ENCODE measurements around the gene ATP6V0D1. TPM values are rescaled to one million over a fixed set of nuclear protein-coding genes. Genes with fewer than 3 reads are reported as not detected.

Gene ATP6V0D1
- total and polyA plus RNA-seq, 10 donors, result 37.3 to 133 (median 105) TPM

GRCh38 chr16:67525176-67525860 lies 44.4 kb upstream of the ATP6V0D1 start:
- no peak for TF ChIP-seq CTCF (IDR thresholded peaks at IDR 0.05 in 8 of 11, conservative IDR thresholded peaks at IDR 0.05 in 3 of 11)
- TF ChIP-seq POLR2AphosphoS5 (IDR thresholded peaks at IDR 0.05), result no peak
- no peak for TF ChIP-seq POLR2A (IDR thresholded peaks at IDR 0.05)
- Histone ChIP-seq H3K4me3 (no peak overlapping the region), H3K27me3 (replicated peaks in 1 of 7) (peaks cover 0 to 11% (median 0%) of the 10 kb centered on the region in 7 donors), H3K9me3 (no peaks in the 10 kb centered on the region), H3K36me3 (no peaks in the 10 kb centered on the region), H3K4me1 (peaks cover 4 to 69% (median 35%) of the 10 kb centered on the region in 6 donors), H3K27ac (no peak overlapping the region)
- intact Hi-C loops (cut with DNase I; ENCODE audit: low total_unique reads), result loop anchor here (10.0 kb wide), 1 partner anchor 279 kb away; the partner anchor contains the start of genes RANBP10 and TSNAXIP1
- no peak for DNase-seq
- WGBS, 5 donors, result 65 to 78% (median 77%) methylated on average over 10 to 11 of the region's 11 CpGs

- 0 to 1% (median 0%) methylated on average over 19 to 25 of the region's 25 CpGs for WGBS, 5 donors
- no peaks in the 10 kb centered on the region for H3K36me3 ChIP-seq
- TF ChIP-seq POLR2A (IDR thresholded peaks at IDR 0.05) (no peak), POLR2AphosphoS5 (IDR thresholded peaks at IDR 0.05) (peak; percentile 77 to 83 (median 82)), CTCF (IDR thresholded peaks at IDR 0.05 in 8 of 11, conservative IDR thresholded peaks at IDR 0.05 in 3 of 11) (peak; percentile 80 to 99 (median 90))
- H3K4me1 ChIP-seq, result peaks cover 11 to 75% (median 47%) of the 10 kb centered on the region in 6 donors
- H3K9me3 ChIP-seq, result no peaks in the 10 kb centered on the region
- H3K4me3 ChIP-seq, result peak overlapping the region; percentile 14 to 66 (median 42)
- H3K27me3 ChIP-seq (replicated peaks in 1 of 7), result no peaks in the 10 kb centered on the region
- DNase-seq, result peak; percentile 98
- peak overlapping the region; percentile 84 to 97 (median 94) for H3K27ac ChIP-seq
- intact Hi-C loops (cut with DNase I; ENCODE audit: low total_unique reads), result loop anchor here (10.0 kb wide), 1 partner anchor 284 kb away; the partner anchor contains the start of genes RANBP10 and TSNAXIP1
These were observed 40.3 kb upstream of the ATP6V0D1 start for GRCh38 chr16:67521095-67521804.

- 50 to 70% (median 55%) methylated on average over 4 of the region's 4 CpGs for whole genome bisulfite sequencing, 5 donors
- TF ChIP-seq POLR2A (IDR thresholded peaks at IDR 0.05) (no peak), POLR2AphosphoS5 (IDR thresholded peaks at IDR 0.05) (no peak), CTCF (IDR thresholded peaks at IDR 0.05 in 8 of 11, conservative IDR thresholded peaks at IDR 0.05 in 3 of 11) (no peak)
- no peaks in the 10 kb centered on the region for H3K9me3 ChIP-seq
- peak overlapping the region in 6 of 8 donors; percentile 1 to 64 (median 33) for H3K4me3 ChIP-seq
- H3K27ac ChIP-seq, result peak overlapping the region in 4 of 8 donors; percentile 82 to 93 (median 92)
- intact Hi-C loops (cut with DNase I; ENCODE audit: low total_unique reads), result no loop called here
- no peaks in the 10 kb centered on the region for H3K27me3 ChIP-seq (replicated peaks in 1 of 7)
- no peaks in the 10 kb centered on the region for H3K36me3 ChIP-seq
- DNase-seq, result no peak
- peaks cover 18 to 84% (median 60%) of the 10 kb centered on the region in 6 donors for H3K4me1 ChIP-seq
These were observed 38.3 kb upstream of the ATP6V0D1 start for GRCh38 chr16:67519242-67519641.

GRCh38 chr16:67518676-67519075 lies 37.7 kb upstream of the ATP6V0D1 start:
- 21 to 45% (median 25%) methylated on average over 8 of the region's 8 CpGs for WGBS, 5 donors
- Histone ChIP-seq H3K9me3 (no peaks in the 10 kb centered on the region), H3K4me1 (peaks cover 21 to 89% (median 66%) of the 10 kb centered on the region in 6 donors), H3K27me3 (replicated peaks in 1 of 7) (no peaks in the 10 kb centered on the region), H3K4me3 (peak overlapping the region in 7 of 8 donors; percentile 5 to 64 (median 29)), H3K27ac (peak overlapping the region; percentile 22 to 93 (median 82)), H3K36me3 (no peaks in the 10 kb centered on the region)
- TF ChIP-seq CTCF (IDR thresholded peaks at IDR 0.05 in 8 of 11, conservative IDR thresholded peaks at IDR 0.05 in 3 of 11), result no peak
- no peak for TF ChIP-seq POLR2A (IDR thresholded peaks at IDR 0.05)
- no peak for TF ChIP-seq POLR2AphosphoS5 (IDR thresholded peaks at IDR 0.05)
- intact Hi-C loops (cut with DNase I; ENCODE audit: low total_unique reads), result no loop called here
- no peak for DNase-seq
